NT2/D1 (cell line): ENCODE results near the gene YY1.

Source experiments
- DNase-seq: peaks from one replicate; pipeline ENCODE4 v3.0.0-alpha.2; 2011; ENCODE audit warnings: low read depth, low spot score
- H3K27me3 ChIP-seq: 2 replicates; pipeline ENCODE4 v1.6.0; 2011; ENCODE audit warnings: mild to moderate bottlenecking; ENCODE audit not compliant: insufficient read length, insufficient read depth
- H3K36me3 ChIP-seq: 2 replicates; pipeline ENCODE4 v1.6.1; 2011; ENCODE audit warnings: mild to moderate bottlenecking, low read length, mixed read lengths; ENCODE audit not compliant: insufficient read depth, insufficient read length
- H3K4me1 ChIP-seq: 2 replicates; pipeline ENCODE4 v1.5.1; 2011; ENCODE audit not compliant: insufficient read depth, insufficient read length
- H3K4me3 ChIP-seq: 2 replicates; pipeline ENCODE4 v1.5.1; 2011; ENCODE audit warnings: low read depth; ENCODE audit not compliant: insufficient read length
- H3K9ac ChIP-seq: 2 replicates; pipeline ENCODE4 v1.6.0; 2011; ENCODE audit warnings: low read depth; ENCODE audit not compliant: insufficient read length
- H3K9me3 ChIP-seq: 2 replicates; pipeline ENCODE4 v1.5.1; 2011; ENCODE audit warnings: mild to moderate bottlenecking, low read length; ENCODE audit not compliant: insufficient read depth
- SUZ12 ChIP-seq: IDR thresholded peaks from 2 replicates; pipeline ENCODE4 v1.6.1; 2011; ENCODE audit not compliant: insufficient read length, insufficient read depth; ENCODE audit errors: extremely low read depth
- YY1 ChIP-seq: IDR thresholded peaks from 2 replicates; pipeline ENCODE4 v1.6.1; 2011; ENCODE audit not compliant: insufficient read length, insufficient read depth
- ZNF274 ChIP-seq: IDR thresholded peaks from 2 replicates; pipeline ENCODE4 v1.6.1; 2011; ENCODE audit warnings: mild to moderate bottlenecking, low read depth, low read length

YY1 gene

DNA sequence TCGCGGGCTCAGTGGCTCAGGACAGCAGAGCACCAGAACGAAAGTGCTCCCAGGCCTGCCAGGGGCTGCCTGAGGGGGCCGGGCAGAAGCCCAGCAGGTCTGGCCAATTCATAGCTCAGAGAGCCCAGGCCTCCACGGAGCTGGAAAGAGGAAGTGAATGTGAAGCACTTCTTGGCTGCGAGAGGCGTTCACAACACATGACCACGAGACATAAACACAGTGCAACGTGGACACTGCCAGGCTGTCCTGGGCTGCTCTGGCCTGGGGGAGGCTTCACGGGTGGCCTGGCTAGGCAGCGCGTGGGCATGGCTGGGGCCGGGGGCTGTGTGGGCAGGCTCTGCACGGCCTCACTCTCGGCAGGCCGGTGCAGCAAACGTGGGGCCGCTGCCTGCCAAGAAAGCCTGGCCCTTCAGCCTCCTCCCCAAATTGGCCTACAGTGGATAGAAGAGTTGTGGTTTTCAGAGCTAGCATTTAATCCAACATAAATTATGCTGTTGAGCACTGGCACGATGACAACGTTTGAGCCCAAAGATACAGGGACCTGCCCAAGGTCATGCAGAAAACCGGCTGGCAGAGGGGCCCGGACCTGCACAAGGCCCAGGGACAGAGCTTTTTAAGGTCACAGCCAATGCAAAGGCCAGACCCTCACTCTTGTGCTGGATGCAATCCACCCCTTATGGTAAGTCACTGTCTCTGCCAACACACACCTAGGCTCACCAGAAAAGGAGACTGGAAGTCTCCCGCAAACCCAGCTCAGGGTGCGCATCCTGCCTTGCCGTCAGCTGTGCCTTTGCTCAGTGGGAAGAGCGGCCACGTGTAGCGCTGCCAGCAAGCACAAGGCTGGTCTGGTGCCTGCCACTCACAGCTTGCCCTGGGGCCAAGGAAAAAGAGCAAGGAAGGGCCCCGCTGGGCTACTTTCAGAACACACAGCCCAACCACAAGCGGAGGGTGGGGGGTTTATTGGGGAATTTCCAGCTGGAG is 58.7 kb downstream of the YY1 start:
- H3K9me3 ChIP-seq = no peaks in the 10 kb centered on the region
- H3K9ac ChIP-seq = no peak overlapping the region
- no peaks in the 10 kb centered on the region for H3K27me3 ChIP-seq
- no peaks in the 10 kb centered on the region for H3K4me1 ChIP-seq
- TF ChIP-seq SUZ12 (no peak), ZNF274 (no peak), YY1 (no peak)
- no peak for DNase-seq
- H3K36me3 ChIP-seq = peaks cover 31% of the 10 kb centered on the region
- H3K4me3 ChIP-seq = no peak overlapping the region

DNA sequence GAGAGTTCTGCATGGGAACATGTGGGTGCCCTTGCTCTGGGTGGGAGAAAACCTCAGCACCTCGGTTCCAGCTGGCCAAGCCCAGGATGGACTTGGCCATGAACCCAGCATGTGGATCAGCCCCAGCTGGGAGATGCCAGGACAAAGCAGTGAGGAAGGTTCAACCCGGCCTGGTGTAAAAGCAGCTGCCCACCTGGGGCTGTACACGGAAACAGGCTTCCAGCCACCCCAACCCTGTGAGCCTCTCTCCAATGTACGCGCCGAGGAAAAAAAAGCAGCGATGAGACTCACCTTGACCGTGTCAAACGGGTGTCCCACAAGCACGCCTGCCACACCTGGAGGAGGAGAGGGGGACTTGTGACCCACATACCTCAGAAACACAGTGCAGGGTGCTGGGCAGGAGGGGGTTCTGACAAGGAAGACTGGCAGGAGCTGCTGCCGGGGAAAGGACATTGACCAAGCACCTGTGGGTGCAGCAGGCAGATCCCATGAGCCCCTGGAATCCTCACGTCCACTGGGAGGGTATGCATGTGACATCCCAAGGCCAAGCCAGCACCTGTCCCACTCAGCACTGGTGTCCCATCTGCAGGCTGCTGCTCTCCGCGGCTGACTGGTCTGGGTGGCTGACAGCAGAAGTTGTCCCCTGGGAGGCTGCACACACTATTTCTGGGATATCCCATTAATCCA is 59.8 kb downstream of the YY1 start:
- H3K4me3 ChIP-seq = no peak overlapping the region
- no peaks in the 10 kb centered on the region for H3K9me3 ChIP-seq
- DNase-seq = no peak
- peaks cover 3% of the 10 kb centered on the region for H3K4me1 ChIP-seq
- TF ChIP-seq ZNF274 = no peak
- TF ChIP-seq YY1 = no peak
- no peak for TF ChIP-seq SUZ12
- peaks cover 24% of the 10 kb centered on the region for H3K36me3 ChIP-seq
- no peak overlapping the region for H3K9ac ChIP-seq
- no peaks in the 10 kb centered on the region for H3K27me3 ChIP-seq

DNA sequence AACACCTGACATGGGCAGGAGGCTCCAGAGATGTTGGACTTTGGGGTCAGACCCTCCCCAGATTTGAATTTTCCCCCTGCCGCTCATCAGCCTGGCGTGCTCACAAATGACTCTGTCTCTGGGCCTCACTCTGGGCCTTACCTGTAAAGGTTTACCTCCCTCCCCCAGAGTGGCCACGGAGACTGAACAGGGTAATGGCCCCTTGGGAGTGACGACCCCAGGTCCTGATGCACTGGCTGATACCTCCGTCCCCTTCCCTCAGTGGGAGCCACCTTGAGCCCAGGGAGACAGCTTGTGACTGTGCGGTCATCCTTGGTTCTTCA is 60.3 kb downstream of the YY1 start:
- DNase-seq = no peak
- Histone ChIP-seq H3K9ac (no peak overlapping the region), H3K4me1 (peaks cover 4% of the 10 kb centered on the region), H3K27me3 (no peaks in the 10 kb centered on the region), H3K36me3 (peaks cover 29% of the 10 kb centered on the region), H3K9me3 (no peaks in the 10 kb centered on the region), H3K4me3 (no peak overlapping the region)
- TF ChIP-seq YY1 (no peak), ZNF274 (no peak), SUZ12 (no peak)

DNA sequence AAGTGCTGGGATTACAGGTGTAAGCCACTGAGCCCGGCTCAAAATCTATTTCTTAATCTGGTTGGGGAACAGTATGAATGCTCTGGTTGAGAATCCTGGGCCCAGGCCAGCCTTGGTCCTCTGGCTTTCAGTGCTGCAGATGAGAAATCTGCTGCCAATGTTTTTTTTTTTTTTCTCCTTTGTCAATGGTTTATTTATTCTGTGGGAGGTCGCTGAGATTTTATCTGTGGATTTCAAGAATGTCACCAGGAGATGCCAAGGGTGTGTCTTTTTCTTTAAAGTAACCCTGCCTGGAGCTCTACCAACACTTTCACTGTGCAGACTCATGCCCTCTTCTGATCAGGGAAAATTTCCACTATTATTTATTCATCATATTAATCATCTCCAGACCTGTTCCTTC is 63.7 kb downstream of the YY1 start:
- H3K9ac ChIP-seq = no peak overlapping the region
- H3K36me3 ChIP-seq = peaks cover 20% of the 10 kb centered on the region
- H3K27me3 ChIP-seq = no peaks in the 10 kb centered on the region
- H3K4me1 ChIP-seq = peaks cover 9% of the 10 kb centered on the region
- no peak overlapping the region for H3K4me3 ChIP-seq
- DNase-seq = no peak
- no peaks in the 10 kb centered on the region for H3K9me3 ChIP-seq
- no peak for TF ChIP-seq YY1
- no peak for TF ChIP-seq SUZ12
- no peak for TF ChIP-seq ZNF274

DNA sequence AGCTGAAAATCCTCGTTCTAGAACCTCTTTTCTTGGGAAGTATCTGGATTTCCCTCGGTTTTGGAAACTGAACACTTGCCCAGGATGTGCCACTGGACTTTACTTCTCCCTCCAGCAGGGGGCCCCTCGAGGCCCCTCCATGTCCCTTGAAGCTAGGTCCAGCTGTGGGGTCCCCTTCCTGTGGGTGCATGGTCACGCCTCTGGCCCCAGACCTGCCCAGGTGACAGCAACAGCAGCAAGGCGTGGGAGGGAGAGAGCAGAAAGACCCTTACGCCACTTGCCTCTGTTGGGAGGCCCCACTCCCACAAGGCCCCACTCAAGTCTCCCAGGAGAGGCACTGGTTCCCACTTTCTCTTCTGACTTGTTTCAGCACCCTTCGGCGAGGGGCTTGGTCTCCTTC is 64.2 kb downstream of the YY1 start:
- Histone ChIP-seq H3K4me1 (peaks cover 11% of the 10 kb centered on the region), H3K4me3 (no peak overlapping the region), H3K9ac (no peak overlapping the region), H3K9me3 (no peaks in the 10 kb centered on the region), H3K27me3 (no peaks in the 10 kb centered on the region), H3K36me3 (peaks cover 20% of the 10 kb centered on the region)
- TF ChIP-seq YY1 = no peak
- no peak for TF ChIP-seq SUZ12
- TF ChIP-seq ZNF274 = no peak
- DNase-seq = no peak

DNA sequence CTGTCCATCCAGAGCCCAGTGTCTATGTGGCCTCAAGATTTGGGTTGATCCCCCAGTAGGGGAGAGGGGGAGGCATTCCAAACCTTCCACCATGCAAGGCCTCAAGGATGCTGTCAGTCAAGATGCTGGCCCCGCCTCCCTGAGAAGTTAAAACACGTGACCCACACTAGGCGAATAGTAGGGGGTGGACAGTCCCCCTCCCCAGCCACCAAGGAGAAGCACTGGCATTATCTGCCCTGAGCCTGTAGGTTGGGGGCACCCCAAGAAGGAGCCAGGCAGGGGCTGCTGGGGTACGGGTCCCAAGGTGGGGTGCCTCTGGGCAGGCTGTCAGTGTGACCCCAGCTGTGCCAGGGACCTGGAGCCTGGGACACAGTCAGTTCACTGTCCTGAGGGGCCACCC is 65.0 kb downstream of the YY1 start:
- TF ChIP-seq YY1 (no peak), SUZ12 (no peak), ZNF274 (no peak)
- DNase-seq = no peak
- H3K27me3 ChIP-seq = no peaks in the 10 kb centered on the region
- peak overlapping the region; percentile 76 for H3K4me3 ChIP-seq
- peaks cover 14% of the 10 kb centered on the region for H3K4me1 ChIP-seq
- peaks cover 14% of the 10 kb centered on the region for H3K36me3 ChIP-seq
- H3K9ac ChIP-seq = peak overlapping the region; percentile 85
- H3K9me3 ChIP-seq = no peaks in the 10 kb centered on the region

DNA sequence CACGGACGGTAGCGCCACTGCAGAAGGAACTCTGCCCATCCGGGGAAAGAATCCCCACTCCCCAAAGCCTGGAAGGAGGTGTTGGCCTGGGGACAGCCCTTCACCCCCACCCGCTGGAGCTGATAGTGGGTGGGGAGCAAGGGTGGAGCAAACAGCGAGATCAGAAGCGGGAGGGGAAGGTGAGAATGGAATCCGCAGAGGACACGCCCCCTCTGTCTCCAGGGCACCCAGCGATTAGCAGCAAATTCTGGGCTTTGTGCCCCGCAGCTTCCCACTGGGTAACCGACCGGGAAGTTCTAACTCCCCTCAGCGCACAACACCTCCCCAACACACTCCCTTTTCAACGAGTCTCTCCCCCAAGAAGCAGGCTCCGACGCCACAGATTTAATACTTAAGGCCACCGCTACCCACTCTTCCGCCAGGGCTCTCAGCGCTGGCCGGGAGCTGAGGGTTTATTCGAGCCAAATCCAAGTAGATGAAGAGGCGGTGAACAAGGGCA is 65.9 kb downstream of the YY1 start:
- DNase-seq = no peak
- H3K27me3 ChIP-seq = no peaks in the 10 kb centered on the region
- H3K36me3 ChIP-seq = peaks cover 7% of the 10 kb centered on the region
- no peak for TF ChIP-seq ZNF274
- no peak for TF ChIP-seq SUZ12
- no peak for TF ChIP-seq YY1
- no peaks in the 10 kb centered on the region for H3K9me3 ChIP-seq
- peak overlapping the region; percentile 76 for H3K4me3 ChIP-seq
- H3K4me1 ChIP-seq = peaks cover 15% of the 10 kb centered on the region
- H3K9ac ChIP-seq = peak overlapping the region; percentile 85
